SK-N-SH (cell line): ENCODE results near the gene TTC38.

Source experiments
- CHD2 ChIP-seq: fragments of 150-350 bp; IDR thresholded peaks from 2 replicates; pipeline ENCODE4 v1.6.1; 2018; ENCODE audit warnings: low read length; ENCODE audit not compliant: partially characterized antibody
- EP300 ChIP-seq, 2 experiments: IDR thresholded peaks; 2 replicates each; pipeline versions ENCODE4 v1.4.0 to v1.6.1; 2012; ENCODE audit warnings: borderline replicate concordance in 1 of 2, low read depth in 1 of 2, low read length in 1 of 2
- GATA2 ChIP-seq: sonication (generic); formaldehyde crosslinking; IDR thresholded peaks from 2 replicates; pipeline ENCODE4 v1.5.0; 2020; ENCODE audit warnings: mild to moderate bottlenecking, missing genetic modification reagents
- JUND ChIP-seq: IDR thresholded peaks from 2 replicates; pipeline ENCODE4 v1.4.0; 2012
- POLR2AphosphoS5 ChIP-seq: IDR thresholded peaks from 2 replicates; pipeline ENCODE4 v1.6.1; 2012; ENCODE audit warnings: low read depth, low read length
- RAD21 ChIP-seq: IDR thresholded peaks from 2 replicates; pipeline ENCODE4 v1.6.1; 2012; ENCODE audit warnings: mild to moderate bottlenecking, low read length
- RFX5 ChIP-seq: IDR thresholded peaks from 2 replicates; pipeline ENCODE4 v1.6.1; 2012; ENCODE audit warnings: mild to moderate bottlenecking, improper control_type of control experiment, low read length
- TF ChIP-seq, protein P1 (sequence below): fragments of 200-600 bp; sonication (generic); IDR thresholded peaks from 2 replicates; pipeline ENCODE4 v1.6.1; 2017; ENCODE audit warnings: antibody characterized with exemption, mild to moderate bottlenecking, moderate library complexity
- TF ChIP-seq, protein P2 (sequence below): IDR thresholded peaks from 2 replicates; pipeline ENCODE4 v1.6.1; 2012; ENCODE audit warnings: mild to moderate bottlenecking, low read depth, low read length, moderate library complexity

DNA sequence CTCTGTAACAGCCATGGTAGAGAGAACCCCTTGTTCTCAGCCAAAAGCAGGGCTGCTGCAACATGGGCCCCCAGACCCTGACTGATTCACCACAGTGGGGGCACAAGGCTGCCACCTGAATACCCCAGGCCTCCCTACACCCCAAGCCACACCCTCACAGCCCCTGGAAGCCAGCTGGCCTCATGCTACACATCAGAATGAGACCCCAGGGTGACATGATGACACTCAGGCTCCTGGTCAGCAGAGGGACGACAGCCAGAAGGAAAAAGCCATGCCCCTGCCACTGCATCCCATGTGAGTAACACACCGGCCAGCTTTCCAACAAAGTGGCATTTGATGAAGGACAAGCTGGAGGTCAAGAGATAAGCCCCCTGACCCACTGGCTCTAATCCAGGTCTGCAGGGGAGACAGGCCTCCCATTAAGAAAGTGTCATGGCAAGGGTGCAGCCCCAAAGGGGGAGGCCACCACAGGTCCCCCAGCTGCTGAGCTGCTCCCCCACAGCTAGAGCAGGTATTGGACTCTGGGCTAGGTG is 20.3 kb upstream of the TTC38 start:
- TF ChIP-seq, protein P1, sequence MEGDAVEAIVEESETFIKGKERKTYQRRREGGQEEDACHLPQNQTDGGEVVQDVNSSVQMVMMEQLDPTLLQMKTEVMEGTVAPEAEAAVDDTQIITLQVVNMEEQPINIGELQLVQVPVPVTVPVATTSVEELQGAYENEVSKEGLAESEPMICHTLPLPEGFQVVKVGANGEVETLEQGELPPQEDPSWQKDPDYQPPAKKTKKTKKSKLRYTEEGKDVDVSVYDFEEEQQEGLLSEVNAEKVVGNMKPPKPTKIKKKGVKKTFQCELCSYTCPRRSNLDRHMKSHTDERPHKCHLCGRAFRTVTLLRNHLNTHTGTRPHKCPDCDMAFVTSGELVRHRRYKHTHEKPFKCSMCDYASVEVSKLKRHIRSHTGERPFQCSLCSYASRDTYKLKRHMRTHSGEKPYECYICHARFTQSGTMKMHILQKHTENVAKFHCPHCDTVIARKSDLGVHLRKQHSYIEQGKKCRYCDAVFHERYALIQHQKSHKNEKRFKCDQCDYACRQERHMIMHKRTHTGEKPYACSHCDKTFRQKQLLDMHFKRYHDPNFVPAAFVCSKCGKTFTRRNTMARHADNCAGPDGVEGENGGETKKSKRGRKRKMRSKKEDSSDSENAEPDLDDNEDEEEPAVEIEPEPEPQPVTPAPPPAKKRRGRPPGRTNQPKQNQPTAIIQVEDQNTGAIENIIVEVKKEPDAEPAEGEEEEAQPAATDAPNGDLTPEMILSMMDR = no peak
- TF ChIP-seq CHD2 (no peak), POLR2AphosphoS5 (no peak), RFX5 (no peak), GATA2 (CRISPR knock-in tag) (no peak; the same call in 1 of the 2 replicates), JUND (no peak), RAD21 (no peak), EP300 (IDR thresholded peaks at IDR 0.05; ENCODE audit: borderline replicate concordance in 1 of 2, low read depth in 1 of 2, low read length in 1 of 2) (no peak; a peak in 1 of 4 replicates)
- TF ChIP-seq, protein P2, sequence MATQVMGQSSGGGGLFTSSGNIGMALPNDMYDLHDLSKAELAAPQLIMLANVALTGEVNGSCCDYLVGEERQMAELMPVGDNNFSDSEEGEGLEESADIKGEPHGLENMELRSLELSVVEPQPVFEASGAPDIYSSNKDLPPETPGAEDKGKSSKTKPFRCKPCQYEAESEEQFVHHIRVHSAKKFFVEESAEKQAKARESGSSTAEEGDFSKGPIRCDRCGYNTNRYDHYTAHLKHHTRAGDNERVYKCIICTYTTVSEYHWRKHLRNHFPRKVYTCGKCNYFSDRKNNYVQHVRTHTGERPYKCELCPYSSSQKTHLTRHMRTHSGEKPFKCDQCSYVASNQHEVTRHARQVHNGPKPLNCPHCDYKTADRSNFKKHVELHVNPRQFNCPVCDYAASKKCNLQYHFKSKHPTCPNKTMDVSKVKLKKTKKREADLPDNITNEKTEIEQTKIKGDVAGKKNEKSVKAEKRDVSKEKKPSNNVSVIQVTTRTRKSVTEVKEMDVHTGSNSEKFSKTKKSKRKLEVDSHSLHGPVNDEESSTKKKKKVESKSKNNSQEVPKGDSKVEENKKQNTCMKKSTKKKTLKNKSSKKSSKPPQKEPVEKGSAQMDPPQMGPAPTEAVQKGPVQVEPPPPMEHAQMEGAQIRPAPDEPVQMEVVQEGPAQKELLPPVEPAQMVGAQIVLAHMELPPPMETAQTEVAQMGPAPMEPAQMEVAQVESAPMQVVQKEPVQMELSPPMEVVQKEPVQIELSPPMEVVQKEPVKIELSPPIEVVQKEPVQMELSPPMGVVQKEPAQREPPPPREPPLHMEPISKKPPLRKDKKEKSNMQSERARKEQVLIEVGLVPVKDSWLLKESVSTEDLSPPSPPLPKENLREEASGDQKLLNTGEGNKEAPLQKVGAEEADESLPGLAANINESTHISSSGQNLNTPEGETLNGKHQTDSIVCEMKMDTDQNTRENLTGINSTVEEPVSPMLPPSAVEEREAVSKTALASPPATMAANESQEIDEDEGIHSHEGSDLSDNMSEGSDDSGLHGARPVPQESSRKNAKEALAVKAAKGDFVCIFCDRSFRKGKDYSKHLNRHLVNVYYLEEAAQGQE = no peak
